Tibial nerve (tissue), 3 donors: ENCODE measurements around the gene SCAF1.

Experiments
- CTCF ChIP-seq, 5 experiments: fragments of 200-600 bp in 3 of 5; fragments of 450-650 bp in 2 of 5; sonication (generic) in 3 of 5; IDR thresholded peaks; one replicate each; pipeline ENCODE4 v1.5.1; 2016 to 2019; ENCODE audit warnings: antibody characterized with exemption in 5 of 5, mild to moderate bottlenecking in 3 of 5, moderate library complexity in 2 of 5
- POLR2A ChIP-seq, 2 donors: fragments of 450-650 bp; IDR thresholded peaks; one replicate each; pipeline ENCODE4 v1.6.1; 2017; ENCODE audit warnings: antibody characterized with exemption in 2 of 2, mild to moderate bottlenecking in 2 of 2, moderate library complexity in 2 of 2

GRCh38 chr19:49666120-49666444 is 24.1 kb downstream of the SCAF1 start:
- no peak for TF ChIP-seq CTCF (IDR thresholded peaks at IDR 0.05)
- TF ChIP-seq POLR2A (IDR thresholded peaks at IDR 0.05), result no peak
